ENCODE measurements around the gene SLC6A8.

The SLC6A8 gene

DNA sequence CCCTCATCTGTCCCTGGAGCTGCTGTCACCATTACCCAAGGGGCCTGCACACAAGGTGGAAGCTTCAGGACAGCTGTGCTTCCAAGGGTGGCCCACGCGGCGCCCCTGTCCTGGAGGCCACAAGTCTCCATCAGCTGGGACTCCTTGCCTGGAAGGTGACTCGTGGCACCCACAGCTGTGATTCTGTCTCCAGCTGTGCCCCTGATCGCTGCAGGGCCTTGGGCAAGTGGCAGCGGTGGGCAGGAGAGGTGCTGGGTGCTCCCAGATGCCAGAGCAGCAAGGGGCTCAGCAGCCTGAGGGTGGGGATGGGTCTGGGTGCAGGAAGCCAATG, 49.7 kb upstream of the SLC6A8 start (continued):
- TF ChIP-seq, protein P1, sequence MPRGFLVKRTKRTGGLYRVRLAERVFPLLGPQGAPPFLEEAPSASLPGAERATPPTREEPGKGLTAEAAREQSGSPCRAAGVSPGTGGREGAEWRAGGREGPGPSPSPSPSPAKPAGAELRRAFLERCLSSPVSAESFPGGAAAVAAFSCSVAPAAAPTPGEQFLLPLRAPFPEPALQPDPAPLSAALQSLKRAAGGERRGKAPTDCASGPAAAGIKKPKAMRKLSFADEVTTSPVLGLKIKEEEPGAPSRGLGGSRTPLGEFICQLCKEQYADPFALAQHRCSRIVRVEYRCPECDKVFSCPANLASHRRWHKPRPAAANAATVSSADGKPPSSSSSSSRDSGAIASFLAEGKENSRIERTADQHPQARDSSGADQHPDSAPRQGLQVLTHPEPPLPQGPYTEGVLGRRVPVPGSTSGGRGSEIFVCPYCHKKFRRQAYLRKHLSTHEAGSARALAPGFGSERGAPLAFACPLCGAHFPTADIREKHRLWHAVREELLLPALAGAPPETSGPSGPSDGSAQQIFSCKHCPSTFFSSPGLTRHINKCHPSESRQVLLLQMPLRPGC (tag by site-specific recombination; IDR thresholded peaks at IDR 0.05), result no peak

DNA sequence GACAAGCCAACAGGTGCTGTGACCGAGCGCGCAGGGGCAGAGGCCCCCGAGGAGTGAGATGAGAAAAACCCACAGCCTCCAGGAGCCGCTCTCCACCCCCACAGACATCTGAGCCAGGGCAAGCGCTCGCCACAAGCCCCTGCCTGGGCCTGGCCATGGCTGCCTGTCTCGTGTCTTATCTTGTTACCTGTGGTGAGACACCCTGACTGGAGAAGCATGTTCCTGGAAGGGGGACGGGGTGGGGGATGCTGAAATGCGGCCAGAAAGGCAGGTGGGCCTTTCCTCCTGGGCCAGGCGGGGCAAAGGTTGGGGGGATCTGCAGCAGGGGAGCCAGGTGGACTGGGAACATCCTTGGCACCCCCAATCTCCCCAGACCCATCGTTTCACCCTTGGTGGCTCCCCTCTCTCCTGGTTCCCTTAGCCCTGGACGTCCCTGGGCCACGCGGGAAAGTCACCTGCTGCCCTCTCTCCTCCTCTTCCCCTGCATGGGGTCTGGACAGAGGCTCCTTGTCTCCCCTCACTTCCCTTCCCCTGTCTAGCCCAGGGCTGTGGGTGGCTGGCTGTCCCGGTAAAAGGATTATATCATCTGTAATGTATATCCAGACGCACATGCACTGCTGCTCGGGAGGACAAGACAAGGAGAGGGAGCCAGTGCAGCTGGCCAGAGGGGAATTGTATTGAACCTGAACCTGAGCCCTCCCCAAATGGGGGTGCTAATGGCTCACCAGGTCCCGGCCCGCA, 49.1 kb upstream of the SLC6A8 start:
- no peak overlapping the region for H3K4me3 ChIP-seq (ENCODE audit: low read depth, low read length)
- no peaks in the 10 kb centered on the region for H3K9me3 ChIP-seq (ENCODE audit: control insufficient read depth, insufficient read depth, low read depth, low read length)
- CTCF ChIA-PET, result interaction anchor here (0.8 to 3.2 kb wide), 5 partner anchors 8 to 30 kb away, joined by 3 to 16 read pairs (median 3); no protein-coding TSS in a partner anchor
- no peak overlapping the region for H3K27ac ChIP-seq (ENCODE audit: extremely low read depth, low read depth, low read length)
- no peaks in the 10 kb centered on the region for H3K36me3 ChIP-seq (ENCODE audit: control insufficient read depth in 2 of 2, insufficient read depth in 1 of 2, low read length in 2 of 2)
- POLR2A ChIA-PET, result no interaction called here
- peaks cover 3% of the 10 kb centered on the region; the same call in 1 of the 2 replicates for H3K4me1 ChIP-seq (ENCODE audit: control insufficient read depth, insufficient read depth, low read length)
- TF ChIP-seq EGR2 (tag by site-specific recombination; IDR thresholded peaks at IDR 0.05; ENCODE audit: low read depth) (peak; percentile 4; the same call in 1 of the 2 replicates), ZNF174 (tag by site-specific recombination; IDR thresholded peaks at IDR 0.05) (no peak), ZNF26 (tag by site-specific recombination; IDR thresholded peaks at IDR 0.05) (no peak), ZIC2 (tag by site-specific recombination; IDR thresholded peaks at IDR 0.05) (peak; percentile 61)

DNA sequence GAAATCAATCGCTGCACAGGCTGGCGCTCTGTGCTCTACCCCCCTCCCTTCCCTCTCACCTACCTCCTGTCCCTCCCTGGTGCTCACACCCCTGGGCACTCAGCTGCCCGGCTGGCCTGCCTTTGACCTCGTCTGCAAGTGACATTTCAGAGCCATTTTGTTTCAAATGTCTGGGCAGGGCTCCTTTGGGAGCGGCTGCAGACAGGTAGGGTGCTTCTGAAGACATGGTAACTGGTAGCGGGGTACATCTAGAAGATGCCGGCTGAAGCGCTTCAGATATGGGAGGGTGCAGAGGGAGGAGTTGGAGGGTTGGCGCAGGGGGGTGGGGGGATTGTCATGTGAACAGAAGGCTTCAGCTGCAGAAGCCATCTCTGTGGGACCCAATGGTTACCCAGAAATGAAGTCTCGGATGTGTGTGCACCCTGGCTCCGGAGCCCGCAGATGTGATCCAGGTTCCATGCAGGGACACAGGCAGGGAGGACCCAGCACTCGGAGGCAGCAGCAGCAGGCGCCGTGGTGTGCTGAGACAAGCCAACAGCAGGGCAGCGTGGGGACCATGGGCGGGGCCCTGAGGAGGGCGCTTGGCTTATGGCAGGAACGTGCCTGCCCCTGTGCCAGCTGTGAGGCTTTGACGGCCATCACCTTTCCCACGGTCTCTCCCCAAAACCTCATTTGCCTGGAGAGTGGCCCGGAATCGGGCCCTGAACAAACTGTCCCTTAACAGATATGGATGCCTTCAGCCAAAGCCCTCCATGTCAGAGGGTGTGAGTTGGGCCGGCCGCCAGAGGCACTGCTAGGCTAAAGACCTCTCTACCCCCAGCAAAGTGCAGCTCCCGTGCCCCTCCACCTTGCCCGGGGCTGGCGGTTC, 48.3 kb upstream of the SLC6A8 start:
- ChIA-PET POLR2A (no interaction called here), CTCF (interaction anchor here (0.8 to 3.2 kb wide), 4 partner anchors 8 to 85 kb away, joined by 3 to 16 read pairs (median 8); no protein-coding TSS in a partner anchor)
- Histone ChIP-seq H3K4me1 (ENCODE audit: control insufficient read depth, insufficient read depth, low read length) (peaks cover 3% of the 10 kb centered on the region; the same call in 1 of the 2 replicates), H3K9me3 (ENCODE audit: control insufficient read depth, insufficient read depth, low read depth, low read length) (no peaks in the 10 kb centered on the region), H3K27ac (ENCODE audit: extremely low read depth, low read depth, low read length) (no peak overlapping the region), H3K4me3 (ENCODE audit: low read depth, low read length) (no peak overlapping the region), H3K36me3 (ENCODE audit: control insufficient read depth in 2 of 2, insufficient read depth in 1 of 2, low read length in 2 of 2) (no peaks in the 10 kb centered on the region)
- TF ChIP-seq ZNF404 (tag by site-specific recombination; IDR thresholded peaks at IDR 0.05) (no peak), OSR2 (tag by site-specific recombination; IDR thresholded peaks at IDR 0.05) (no peak), ZNF148 (tag by site-specific recombination; IDR thresholded peaks at IDR 0.05; ENCODE audit: borderline replicate concordance) (no peak), ZNF571 (tag by site-specific recombination; IDR thresholded peaks at IDR 0.05) (no peak), SETDB1 (IDR thresholded peaks at IDR 0.05; ENCODE audit: insufficient read length, low read length) (no peak), HOXC10 (CRISPR knock-in tag; IDR thresholded peaks at IDR 0.05) (no peak), ZNF704 (tag by site-specific recombination; IDR thresholded peaks at IDR 0.05) (no peak)
- TF ChIP-seq, protein P2, sequence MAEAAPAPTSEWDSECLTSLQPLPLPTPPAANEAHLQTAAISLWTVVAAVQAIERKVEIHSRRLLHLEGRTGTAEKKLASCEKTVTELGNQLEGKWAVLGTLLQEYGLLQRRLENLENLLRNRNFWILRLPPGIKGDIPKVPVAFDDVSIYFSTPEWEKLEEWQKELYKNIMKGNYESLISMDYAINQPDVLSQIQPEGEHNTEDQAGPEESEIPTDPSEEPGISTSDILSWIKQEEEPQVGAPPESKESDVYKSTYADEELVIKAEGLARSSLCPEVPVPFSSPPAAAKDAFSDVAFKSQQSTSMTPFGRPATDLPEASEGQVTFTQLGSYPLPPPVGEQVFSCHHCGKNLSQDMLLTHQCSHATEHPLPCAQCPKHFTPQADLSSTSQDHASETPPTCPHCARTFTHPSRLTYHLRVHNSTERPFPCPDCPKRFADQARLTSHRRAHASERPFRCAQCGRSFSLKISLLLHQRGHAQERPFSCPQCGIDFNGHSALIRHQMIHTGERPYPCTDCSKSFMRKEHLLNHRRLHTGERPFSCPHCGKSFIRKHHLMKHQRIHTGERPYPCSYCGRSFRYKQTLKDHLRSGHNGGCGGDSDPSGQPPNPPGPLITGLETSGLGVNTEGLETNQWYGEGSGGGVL (tag by site-specific recombination; IDR thresholded peaks at IDR 0.05), result no peak
- TF ChIP-seq, protein P3, sequence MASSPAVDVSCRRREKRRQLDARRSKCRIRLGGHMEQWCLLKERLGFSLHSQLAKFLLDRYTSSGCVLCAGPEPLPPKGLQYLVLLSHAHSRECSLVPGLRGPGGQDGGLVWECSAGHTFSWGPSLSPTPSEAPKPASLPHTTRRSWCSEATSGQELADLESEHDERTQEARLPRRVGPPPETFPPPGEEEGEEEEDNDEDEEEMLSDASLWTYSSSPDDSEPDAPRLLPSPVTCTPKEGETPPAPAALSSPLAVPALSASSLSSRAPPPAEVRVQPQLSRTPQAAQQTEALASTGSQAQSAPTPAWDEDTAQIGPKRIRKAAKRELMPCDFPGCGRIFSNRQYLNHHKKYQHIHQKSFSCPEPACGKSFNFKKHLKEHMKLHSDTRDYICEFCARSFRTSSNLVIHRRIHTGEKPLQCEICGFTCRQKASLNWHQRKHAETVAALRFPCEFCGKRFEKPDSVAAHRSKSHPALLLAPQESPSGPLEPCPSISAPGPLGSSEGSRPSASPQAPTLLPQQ (tag by site-specific recombination; IDR thresholded peaks at IDR 0.05), result no peak
